Tibial nerve (tissue), 4 donors: ENCODE data around the gene ASZ1.

Experiments used
- CTCF ChIP-seq, 5 experiments: fragments of 200-600 bp in 3 of 5; fragments of 450-650 bp in 2 of 5; sonication (generic) in 3 of 5; IDR thresholded peaks; one replicate each; pipeline ENCODE4 v1.5.1; 2016 to 2019; ENCODE audit warnings: antibody characterized with exemption in 5 of 5, mild to moderate bottlenecking in 3 of 5, moderate library complexity in 2 of 5
- EP300 ChIP-seq, 2 donors: sonication (generic); formaldehyde crosslinking; IDR thresholded peaks; one replicate each; pipeline ENCODE4 v1.6.1; 2017; ENCODE audit warnings: antibody characterized with exemption in 2 of 2, mild to moderate bottlenecking in 1 of 2
- POLR2A ChIP-seq, 2 donors: fragments of 450-650 bp; IDR thresholded peaks; one replicate each; pipeline ENCODE4 v1.6.1; 2017; ENCODE audit warnings: antibody characterized with exemption in 2 of 2, mild to moderate bottlenecking in 2 of 2, moderate library complexity in 2 of 2

- no peak for TF ChIP-seq CTCF (IDR thresholded peaks at IDR 0.05)
- TF ChIP-seq POLR2A (IDR thresholded peaks at IDR 0.05), result no peak
- TF ChIP-seq EP300 (IDR thresholded peaks at IDR 0.05), result no peak
These were observed 31.6 kb downstream of the ASZ1 start for GRCh38 chr7:117395743-117396142.
